C4-2B (cell line): ENCODE measurements around the gene GFOD2.

Experiments
- ZFX ChIP-seq: fragments of 450-650 bp; IDR thresholded peaks from 2 replicates; pipeline ENCODE4 v1.6.1; 2017
- TF ChIP-seq, protein P1 (sequence below): fragments of 450-650 bp; conservative IDR thresholded peaks from 2 replicates; pipeline ENCODE4 v1.5.1; 2017; ENCODE audit warnings: mild to moderate bottlenecking

DNA sequence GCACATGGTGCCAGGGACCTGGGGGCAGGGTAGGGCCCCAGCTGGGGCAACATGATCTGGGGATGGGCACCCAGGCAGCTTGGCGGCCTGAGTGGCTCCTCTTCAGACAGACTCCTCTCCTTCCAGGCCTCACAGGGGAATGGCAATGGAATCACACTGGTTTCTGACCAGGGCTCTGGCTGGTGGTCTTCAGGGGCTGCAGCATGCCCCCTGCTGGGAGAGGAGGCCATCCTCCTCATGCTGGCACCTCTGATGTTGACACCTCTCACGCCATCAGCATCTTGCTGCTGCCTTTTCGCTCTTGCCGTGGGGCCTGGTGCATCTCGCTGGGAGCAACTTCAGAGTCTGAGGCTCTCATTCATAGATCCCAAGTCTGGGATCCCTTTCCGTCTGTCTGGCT, 11.2 kb upstream of the GFOD2 start:
- TF ChIP-seq, protein P1, sequence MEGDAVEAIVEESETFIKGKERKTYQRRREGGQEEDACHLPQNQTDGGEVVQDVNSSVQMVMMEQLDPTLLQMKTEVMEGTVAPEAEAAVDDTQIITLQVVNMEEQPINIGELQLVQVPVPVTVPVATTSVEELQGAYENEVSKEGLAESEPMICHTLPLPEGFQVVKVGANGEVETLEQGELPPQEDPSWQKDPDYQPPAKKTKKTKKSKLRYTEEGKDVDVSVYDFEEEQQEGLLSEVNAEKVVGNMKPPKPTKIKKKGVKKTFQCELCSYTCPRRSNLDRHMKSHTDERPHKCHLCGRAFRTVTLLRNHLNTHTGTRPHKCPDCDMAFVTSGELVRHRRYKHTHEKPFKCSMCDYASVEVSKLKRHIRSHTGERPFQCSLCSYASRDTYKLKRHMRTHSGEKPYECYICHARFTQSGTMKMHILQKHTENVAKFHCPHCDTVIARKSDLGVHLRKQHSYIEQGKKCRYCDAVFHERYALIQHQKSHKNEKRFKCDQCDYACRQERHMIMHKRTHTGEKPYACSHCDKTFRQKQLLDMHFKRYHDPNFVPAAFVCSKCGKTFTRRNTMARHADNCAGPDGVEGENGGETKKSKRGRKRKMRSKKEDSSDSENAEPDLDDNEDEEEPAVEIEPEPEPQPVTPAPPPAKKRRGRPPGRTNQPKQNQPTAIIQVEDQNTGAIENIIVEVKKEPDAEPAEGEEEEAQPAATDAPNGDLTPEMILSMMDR = no peak
- TF ChIP-seq ZFX = no peak
